Endothelial cell of umbilical vein (primary cell): ENCODE data around the gene AGBL4. TPM values are rescaled to one million over a fixed set of nuclear protein-coding genes. Genes with fewer than 3 reads are reported as not detected.

Experiments
- BruUV-seq: library from RNA; stranded (reverse); fragments of 400-500 nt; replicated peaks from 2 replicates; lab custom pipeline; 2021; lab: Mats Ljungman, UMichigan
- CTCF ChIA-PET: fragments of 300-600, 350-600 bp; sonication (Branson Sonifier 250); formaldehyde crosslinking; loops from one replicate; lab custom pipeline; 2021; ENCODE audit warnings: antibody characterized with exemption, inconsistent platforms; lab: Charles Lee
- POLR2A ChIA-PET: fragments of 300-600, 350-600 bp; sonication (Branson Sonifier 250); formaldehyde crosslinking; loops from one replicate; lab custom pipeline; 2021; ENCODE audit warnings: antibody characterized with exemption, inconsistent platforms; lab: Charles Lee
- DNase-seq: peaks from one replicate; pipeline ENCODE4 v3.0.0-alpha.2; 2011; ENCODE audit warnings: low read depth, low spot score
- FAIRE-seq: peaks from 2 replicates; lab custom pipeline; 2011; peaks lifted over from hg19 to GRCh38; lab: Jason Lieb, UNC
- H2AFZ ChIP-seq: 2 replicates; pipeline ENCODE4 v1.6.0; 2012; ENCODE audit warnings: low read depth, low read length, control low read depth, inconsistent platforms
- H3K27ac ChIP-seq: 2 replicates; pipeline ENCODE4 v1.5.1; 2011; ENCODE audit warnings: low read depth, mild to moderate bottlenecking, control low read depth, low read length, moderate library complexity; ENCODE audit not compliant: insufficient read depth
- H3K27me3 ChIP-seq, 2 experiments: 2 replicates each; pipeline versions ENCODE4 v1.6.0 to v1.6.1; 2011; ENCODE audit warnings: low read length in 2 of 2, mixed read lengths in 1 of 2; ENCODE audit not compliant: control insufficient read depth in 2 of 2, insufficient read depth in 2 of 2
- H3K36me3 ChIP-seq, 2 experiments: 2 replicates in 1 of 2; 3 replicates in 1 of 2; pipeline ENCODE4 v1.5.1; 2011; ENCODE audit warnings: low read length in 2 of 2, mild to moderate bottlenecking in 1 of 2, moderate library complexity in 1 of 2; ENCODE audit not compliant: control insufficient read depth in 2 of 2, insufficient read depth in 2 of 2; ENCODE audit errors: extremely low read depth in 1 of 2
- H3K4me1 ChIP-seq: 3 replicates; pipeline ENCODE4 v1.5.1; 2011; ENCODE audit warnings: mild to moderate bottlenecking, low read length; ENCODE audit not compliant: control insufficient read depth, insufficient read depth; ENCODE audit errors: extremely low read depth
- H3K4me2 ChIP-seq: 2 replicates; pipeline ENCODE4 v1.6.1; 2011; ENCODE audit warnings: low read length, control low read depth, mixed read lengths; ENCODE audit not compliant: insufficient read depth
- H3K4me3 ChIP-seq, 3 experiments: fragments of 200-600 bp in 1 of 3; sonication (generic), shearing (Covaris generic) in 1 of 3; replicated peaks in 1 of 3; 2 replicates each; pipeline ENCODE4 v1.5.1; 2011 to 2016; ENCODE audit warnings: control low read depth in 3 of 3, low read length in 3 of 3, mild to moderate bottlenecking in 2 of 3, inconsistent platforms in 1 of 3, low read depth in 1 of 3, moderate library complexity in 1 of 3; ENCODE audit not compliant: insufficient read depth in 1 of 3
- H3K79me2 ChIP-seq: 2 replicates; pipeline ENCODE4 v1.6.0; 2012; ENCODE audit warnings: low read length, inconsistent platforms; ENCODE audit not compliant: control insufficient read depth, insufficient read depth
- H3K9ac ChIP-seq: replicated peaks from 2 replicates; pipeline ENCODE3; 2011; ENCODE audit warnings: low read length, control low read depth; ENCODE audit not compliant: insufficient read depth; ENCODE audit errors: extremely low read depth
- H3K9me1 ChIP-seq: replicated peaks from 3 replicates; pipeline ENCODE4 v1.6.0; 2011; ENCODE audit warnings: mild to moderate bottlenecking, low read length; ENCODE audit not compliant: control insufficient read depth, insufficient read depth; ENCODE audit errors: extremely low read depth
- H3K9me3 ChIP-seq: replicated peaks from 2 replicates; pipeline ENCODE4 v1.5.1; 2012; ENCODE audit warnings: low read length, inconsistent platforms; ENCODE audit not compliant: control insufficient read depth, insufficient read depth
- H4K20me1 ChIP-seq: replicated peaks from 2 replicates; pipeline ENCODE3; 2011; ENCODE audit warnings: mild to moderate bottlenecking, low read length; ENCODE audit not compliant: control insufficient read depth, insufficient read depth; ENCODE audit errors: extremely low read depth
- CTCF ChIP-seq, 2 donors: IDR thresholded peaks; 1 replicate in 1 of 2; 2 replicates in 1 of 2; pipeline ENCODE4 v1.5.1; 2011; ENCODE audit warnings: low read length in 2 of 2, mild to moderate bottlenecking in 2 of 2, moderate library complexity in 2 of 2, control low read depth in 1 of 2, inconsistent platforms in 1 of 2, low read depth in 1 of 2; ENCODE audit not compliant: insufficient read depth in 1 of 2; ENCODE audit errors: extremely low read depth in 1 of 2
- EZH2 ChIP-seq: IDR thresholded peaks from 2 replicates; pipeline ENCODE4 v1.6.1; 2012; ENCODE audit warnings: borderline replicate concordance, low read depth, mild to moderate bottlenecking, moderate library complexity, low read length, inconsistent platforms; ENCODE audit not compliant: severe bottlenecking
- FOS ChIP-seq: IDR thresholded peaks from 2 replicates; pipeline ENCODE4 v1.6.1; 2011; ENCODE audit warnings: mild to moderate bottlenecking, low read length, moderate library complexity, borderline replicate concordance; ENCODE audit not compliant: insufficient read depth
- GATA2 ChIP-seq: IDR thresholded peaks from 2 replicates; pipeline ENCODE4 v1.7.0; 2011; ENCODE audit warnings: low read depth, mild to moderate bottlenecking, moderate library complexity, mixed read lengths, low read length; ENCODE audit not compliant: insufficient read length, insufficient read depth
- JUN ChIP-seq: IDR thresholded peaks from 2 replicates; pipeline ENCODE4 v1.6.1; 2011; ENCODE audit warnings: borderline replicate concordance, low read depth; ENCODE audit not compliant: insufficient read length, insufficient read depth
- MAX ChIP-seq: IDR thresholded peaks from 2 replicates; pipeline ENCODE4 v1.6.1; 2011; ENCODE audit not compliant: insufficient read depth, insufficient read length
- MYC ChIP-seq: IDR thresholded peaks from one replicate; pipeline ENCODE4 v1.6.1; 2011; ENCODE audit warnings: mild to moderate bottlenecking, low read depth, low read length
- POLR2A ChIP-seq: IDR thresholded peaks from 2 replicates; pipeline ENCODE4 v1.6.1; 2012; ENCODE audit warnings: low read depth, mild to moderate bottlenecking, control low read depth, low read length
- POLR2AphosphoS5 ChIP-seq: IDR thresholded peaks from 2 replicates; pipeline ENCODE4 v1.6.1; 2012; ENCODE audit warnings: low read depth, mild to moderate bottlenecking, control low read depth, low read length, moderate library complexity; ENCODE audit not compliant: insufficient read depth
- dilution Hi-C: fragments of 300-500 bp; cut with MboI; formaldehyde crosslinking; loops from one replicate; pipeline ENCODE4 v1.15.0; 2019; ENCODE audit warnings: low sequenced_read_pairs; ENCODE audit not compliant: extremely low pct_ligation_motif_present
- intact Hi-C: fragments of 100-400 bp; cut with micrococcal nuclease; formaldehyde crosslinking; loops from one replicate; pipeline ENCODE4 v1.10.0; 2022
- polyA plus RNA-seq, 4 experiments: library from polyadenylated mRNA; depleted of rRNA in 3 of 4; stranded (reverse) in 3 of 4; unstranded in 1 of 4; fragments of >200 nt; gene quantifications; 2 replicates each; pipeline versions ENCODE4 v1.2.1 to v1.2.3, GENCODE V29; 2011 to 2012; ENCODE audit warnings: missing spikeins in 1 of 4
- total RNA-seq: library from RNA; stranded (reverse); gene quantifications from 2 replicates; pipeline ENCODE4 v1.2.3, GENCODE V29; 2021

The AGBL4 gene
- total and polyA plus RNA-seq, 2 donors (not counting 3 experiments of a cell fraction or from before 2014, with no cell fraction given): not detected

GRCh38 chr1:49408346-49408745, 615.4 kb downstream of the AGBL4 start:
- H3K27me3 ChIP-seq: no peaks in the 10 kb centered on the region
- FAIRE-seq: no peak

More at GRCh38 chr1:49408346-49408745, 615.4 kb downstream of the AGBL4 start:
- DNase-seq: no peak
- TF ChIP-seq FOS (no peak), MAX (no peak), EZH2 (no peak), POLR2AphosphoS5 (no peak), MYC (no peak), CTCF (IDR thresholded peaks at IDR 0.05; ENCODE audit: extremely low read depth in 1 of 2, insufficient read depth in 1 of 2, low read depth in 1 of 2, low read length in 2 of 2) (no peak), JUN (no peak), POLR2A (no peak), GATA2 (no peak)
- no peak overlapping the region for H3K4me2 ChIP-seq
- POLR2A ChIA-PET: no interaction called here
- no peak overlapping the region for H2AFZ ChIP-seq
- H3K36me3 ChIP-seq: no peaks in the 10 kb centered on the region
- dilution Hi-C loops: no loop called here
- no peak overlapping the region for H3K27ac ChIP-seq
- intact Hi-C loops: no loop called here
- H3K4me3 ChIP-seq: no peak overlapping the region
- no peaks in the 10 kb centered on the region for H4K20me1 ChIP-seq
- CTCF ChIA-PET: no interaction called here
- no peaks in the 10 kb centered on the region for H3K4me1 ChIP-seq
- H3K9ac ChIP-seq: no peak overlapping the region
- H3K79me2 ChIP-seq: no peaks in the 10 kb centered on the region
- H3K9me3 ChIP-seq: no peaks in the 10 kb centered on the region
- BruUV-seq: no TSS peak
- no peaks in the 10 kb centered on the region for H3K9me1 ChIP-seq
